ENCODE measurements around the gene DZANK1. TPM values are rescaled to one million over a fixed set of nuclear protein-coding genes. Genes with fewer than 3 reads are reported as not detected.

Gene DZANK1
- total and polyA plus RNA-seq, 9 of the 15 experiments (the other 6 are each of a cell fraction or from before 2014, with no cell fraction given): 0.04 to 0.18 (median 0.11) TPM; not detected in 2

GRCh38 chr20:18507218-18508191 is 40.7 kb upstream of the DZANK1 start, which contains the start of gene SEC23B (continued):
- TF ChIP-seq MGA (IDR thresholded peaks at IDR 0.05) (no peak), ZNF3 (CRISPR knock-in tag; IDR thresholded peaks at IDR 0.05) (no peak), ZBTB2 (IDR thresholded peaks at IDR 0.05) (no peak), FOXP1 (CRISPR knock-in tag; IDR thresholded peaks at IDR 0.05) (no peak), PHF8 (IDR thresholded peaks at IDR 0.05; ENCODE audit: borderline replicate concordance, low read length) (peak; percentile 88), PHTF2 (CRISPR knock-in tag; IDR thresholded peaks at IDR 0.05) (no peak), RBM34 (IDR thresholded peaks at IDR 0.05; ENCODE audit: borderline replicate concordance, insufficient read depth, low read length) (no peak), GATA2 (CRISPR knock-in tag; IDR thresholded peaks at IDR 0.05) (no peak), TAL1 (IDR thresholded peaks at IDR 0.05) (no peak), PML (IDR thresholded peaks at IDR 0.05; ENCODE audit: low read length) (peak; percentile 79; the same call in 1 of the 2 replicates), NBN (IDR thresholded peaks at IDR 0.05; ENCODE audit: low read depth) (peak; percentile 57; the same call in 1 of the 2 replicates), USF1 (CRISPR knock-in tag; IDR thresholded peaks at IDR 0.05) (no peak), SMAD2 (IDR thresholded peaks at IDR 0.05; ENCODE audit: low read depth, low read length) (no peak), ZNF644 (tag; IDR thresholded peaks at IDR 0.05; ENCODE audit: low read depth) (peak; percentile 32; the same call in 1 of the 2 replicates)
